GM12801 (cell line): ENCODE results near the gene NEXN.

Experiments
- TF ChIP-seq, protein P1 (sequence below): IDR thresholded peaks from one replicate; pipeline ENCODE4 v1.5.1; 2011; ENCODE audit warnings: control low read depth; ENCODE audit not compliant: insufficient read length; ENCODE audit errors: extremely low read depth

NEXN gene

DNA sequence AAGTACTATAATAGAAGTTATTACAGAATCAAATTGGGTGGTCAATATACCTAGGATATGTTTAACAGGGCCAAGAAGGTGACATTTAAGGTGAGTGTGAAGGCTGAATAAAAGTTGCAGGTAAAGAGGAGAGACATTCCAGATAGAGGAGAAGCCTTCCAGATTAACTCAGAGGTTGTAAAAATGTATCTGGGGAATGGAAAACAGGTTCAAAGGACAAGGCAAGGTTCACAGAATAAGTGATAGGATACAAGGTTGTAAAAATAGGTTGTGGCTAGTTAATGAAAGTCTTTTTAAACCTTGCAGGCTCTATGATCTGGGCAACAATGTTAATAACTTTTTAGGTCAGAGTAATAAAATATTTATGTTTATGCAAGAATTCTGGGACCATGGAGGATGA is 50.2 kb downstream of the NEXN start:
- TF ChIP-seq, protein P1, sequence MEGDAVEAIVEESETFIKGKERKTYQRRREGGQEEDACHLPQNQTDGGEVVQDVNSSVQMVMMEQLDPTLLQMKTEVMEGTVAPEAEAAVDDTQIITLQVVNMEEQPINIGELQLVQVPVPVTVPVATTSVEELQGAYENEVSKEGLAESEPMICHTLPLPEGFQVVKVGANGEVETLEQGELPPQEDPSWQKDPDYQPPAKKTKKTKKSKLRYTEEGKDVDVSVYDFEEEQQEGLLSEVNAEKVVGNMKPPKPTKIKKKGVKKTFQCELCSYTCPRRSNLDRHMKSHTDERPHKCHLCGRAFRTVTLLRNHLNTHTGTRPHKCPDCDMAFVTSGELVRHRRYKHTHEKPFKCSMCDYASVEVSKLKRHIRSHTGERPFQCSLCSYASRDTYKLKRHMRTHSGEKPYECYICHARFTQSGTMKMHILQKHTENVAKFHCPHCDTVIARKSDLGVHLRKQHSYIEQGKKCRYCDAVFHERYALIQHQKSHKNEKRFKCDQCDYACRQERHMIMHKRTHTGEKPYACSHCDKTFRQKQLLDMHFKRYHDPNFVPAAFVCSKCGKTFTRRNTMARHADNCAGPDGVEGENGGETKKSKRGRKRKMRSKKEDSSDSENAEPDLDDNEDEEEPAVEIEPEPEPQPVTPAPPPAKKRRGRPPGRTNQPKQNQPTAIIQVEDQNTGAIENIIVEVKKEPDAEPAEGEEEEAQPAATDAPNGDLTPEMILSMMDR: no peak

DNA sequence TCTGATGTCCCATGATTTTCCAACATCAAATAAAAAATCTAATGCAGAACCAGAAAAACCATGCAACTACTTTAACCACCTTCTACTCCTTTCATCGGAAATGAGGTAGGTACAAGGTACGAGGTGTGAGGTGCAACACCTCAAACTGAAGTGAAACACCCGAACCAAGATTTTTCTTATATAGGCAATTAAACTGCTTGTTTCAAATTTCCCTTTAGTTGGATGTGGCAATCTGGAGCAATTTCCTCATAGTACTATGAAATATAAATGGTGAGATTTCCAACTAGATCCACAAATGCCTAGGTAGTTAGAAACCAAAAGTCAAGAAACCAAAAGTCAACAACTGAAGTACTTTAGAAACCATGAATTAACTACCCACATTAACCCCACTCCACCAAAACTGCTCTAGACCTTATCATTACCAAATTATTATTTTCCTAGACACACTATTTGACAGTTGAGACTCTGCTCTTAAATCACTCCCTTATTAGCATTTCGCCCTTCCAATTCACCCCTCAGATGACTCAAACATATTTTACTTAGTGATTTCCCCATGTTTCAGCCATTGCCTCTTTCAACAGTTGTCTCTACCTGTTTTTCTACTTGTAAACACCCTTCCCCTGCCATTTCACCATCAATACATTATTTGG is 52.6 kb downstream of the NEXN start:
- TF ChIP-seq, protein P1: no peak

DNA sequence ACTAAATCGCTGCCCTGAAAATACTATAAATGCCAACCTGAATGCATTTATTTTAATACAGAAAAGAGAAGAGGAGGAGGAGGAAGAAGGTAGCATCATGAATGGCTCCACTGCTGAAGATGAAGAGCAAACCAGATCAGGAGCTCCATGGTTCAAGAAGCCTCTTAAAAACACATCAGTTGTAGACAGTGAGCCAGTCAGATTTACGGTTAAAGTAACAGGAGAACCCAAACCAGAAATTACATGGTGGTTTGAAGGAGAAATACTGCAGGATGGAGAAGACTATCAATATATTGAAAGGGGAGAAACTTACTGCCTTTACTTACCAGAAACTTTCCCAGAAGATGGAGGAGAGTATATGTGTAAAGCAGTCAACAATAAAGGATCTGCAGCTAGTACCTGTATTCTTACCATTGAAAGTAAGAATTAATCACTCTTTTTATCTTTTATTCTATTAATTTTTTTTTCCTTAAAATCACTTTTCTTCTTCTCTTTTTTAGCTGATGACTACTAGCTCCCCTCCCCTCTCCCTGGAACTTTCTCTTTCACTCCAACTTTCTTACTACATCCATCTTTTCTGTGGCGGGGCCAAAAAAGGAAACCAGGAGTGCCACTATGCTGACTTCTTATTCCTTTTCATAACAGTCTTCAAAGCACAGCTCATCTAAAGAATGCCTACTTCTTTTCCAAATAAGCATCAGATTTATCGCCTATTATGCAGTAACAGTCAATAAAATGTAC is 54.1 kb downstream of the NEXN start:
- TF ChIP-seq, protein P1: no peak

DNA sequence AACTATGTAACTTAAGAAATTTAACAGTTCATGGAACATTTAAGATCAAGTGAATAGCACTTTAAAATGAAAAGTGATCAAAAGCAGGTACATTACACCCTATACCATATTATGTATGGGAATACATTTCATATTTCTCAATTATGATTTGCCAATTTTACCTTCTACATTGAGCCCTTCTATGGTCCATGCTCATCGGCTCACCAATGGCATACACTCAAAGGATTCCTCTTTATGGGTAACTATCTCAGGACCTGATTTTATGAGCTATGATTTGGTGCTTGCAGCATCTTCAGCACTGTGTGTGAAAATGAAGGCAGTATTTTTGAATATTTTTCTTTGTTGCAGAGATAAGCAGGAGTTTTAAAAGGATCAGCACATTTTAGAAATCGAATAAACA is 56.9 kb downstream of the NEXN start:
- TF ChIP-seq, protein P1: no peak

DNA sequence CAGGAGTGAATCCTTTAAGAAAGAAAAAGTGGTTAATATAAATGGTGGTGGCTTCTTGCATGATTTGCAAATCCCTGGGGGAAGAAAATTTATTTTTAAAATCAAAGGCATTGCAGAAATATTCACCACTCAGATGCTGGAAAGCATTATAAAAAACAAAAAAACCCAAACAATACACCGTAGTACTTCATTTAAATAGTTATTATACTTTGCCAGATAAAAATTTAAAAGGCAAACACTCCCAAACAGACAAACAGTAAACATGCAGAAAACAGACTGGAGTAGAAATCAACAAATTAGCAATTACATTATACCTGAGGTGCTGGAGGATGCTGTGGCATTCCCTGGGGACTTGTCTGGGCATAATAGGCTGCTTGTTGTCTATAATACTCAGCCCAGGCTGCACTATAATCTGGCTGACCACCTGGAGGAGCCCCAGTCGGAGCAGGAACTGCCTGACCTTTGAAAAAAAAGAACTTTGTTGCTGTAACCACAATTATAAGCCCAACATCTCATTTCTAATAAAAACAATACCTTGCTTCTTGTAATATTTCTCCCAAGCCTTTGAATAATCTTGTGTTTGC is 60.5 kb downstream of the NEXN start:
- TF ChIP-seq, protein P1: no peak

DNA sequence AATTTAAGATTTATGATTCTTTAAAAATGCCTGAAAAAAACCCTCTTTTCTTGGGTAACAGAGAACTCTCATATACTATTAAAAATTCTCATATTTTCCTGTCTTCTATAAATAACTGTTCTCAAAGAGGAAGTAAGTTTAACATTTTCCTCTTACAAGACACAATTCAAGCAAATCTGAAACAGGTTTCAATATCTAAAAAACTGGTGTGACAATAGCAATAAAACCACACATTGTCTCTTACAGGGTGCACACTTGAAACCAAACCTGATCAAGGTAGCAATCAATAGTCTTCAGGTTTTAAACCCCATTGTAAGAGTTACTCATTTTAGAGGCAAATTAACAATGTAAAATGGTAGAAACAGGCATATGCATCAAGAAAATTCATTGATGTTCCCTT is 62.4 kb downstream of the NEXN start:
- TF ChIP-seq, protein P1: no peak

DNA sequence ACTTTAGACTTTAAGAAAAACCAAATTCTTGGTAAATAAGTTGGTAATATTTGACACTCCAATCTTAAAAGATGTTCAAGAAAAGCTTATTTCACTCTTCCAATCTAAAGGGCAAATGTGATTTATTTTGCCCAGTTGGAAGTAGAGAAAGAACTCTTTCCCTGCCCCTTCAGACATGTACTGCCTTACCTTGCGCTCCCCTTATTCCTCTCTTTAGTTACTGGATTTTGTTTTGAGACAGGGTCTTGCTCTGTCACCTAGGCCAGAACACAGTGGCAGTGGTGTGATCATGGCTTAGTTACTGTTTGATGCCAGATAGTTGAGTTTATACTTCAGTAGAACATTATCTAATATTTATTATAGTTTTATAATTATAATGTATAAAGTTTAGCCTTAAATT is 62.9 kb downstream of the NEXN start:
- TF ChIP-seq, protein P1: no peak
